Esophagus muscularis mucosa (tissue), 3 donors: ENCODE results near the gene PPIP5K2.

Experiments used
- POLR2A ChIP-seq: fragments of 450-650 bp; IDR thresholded peaks from one replicate; pipeline ENCODE4 v1.6.1; 2017; ENCODE audit warnings: antibody characterized with exemption, moderate library complexity, mild to moderate bottlenecking, low read depth
- POLR2AphosphoS5 ChIP-seq, 2 donors: sonication (generic); formaldehyde crosslinking; IDR thresholded peaks; one replicate each; pipeline ENCODE4 v1.6.1; 2017; ENCODE audit warnings: antibody characterized with exemption in 2 of 2
- TF ChIP-seq, protein P1 (sequence below), 3 experiments: fragments of 200-600 bp in 2 of 3; fragments of 450-650 bp in 1 of 3; sonication (generic) in 2 of 3; IDR thresholded peaks; one replicate each; pipeline ENCODE4 v1.5.1; 2017 to 2019; ENCODE audit warnings: antibody characterized with exemption in 3 of 3, mild to moderate bottlenecking in 2 of 3, moderate library complexity in 1 of 3

DNA sequence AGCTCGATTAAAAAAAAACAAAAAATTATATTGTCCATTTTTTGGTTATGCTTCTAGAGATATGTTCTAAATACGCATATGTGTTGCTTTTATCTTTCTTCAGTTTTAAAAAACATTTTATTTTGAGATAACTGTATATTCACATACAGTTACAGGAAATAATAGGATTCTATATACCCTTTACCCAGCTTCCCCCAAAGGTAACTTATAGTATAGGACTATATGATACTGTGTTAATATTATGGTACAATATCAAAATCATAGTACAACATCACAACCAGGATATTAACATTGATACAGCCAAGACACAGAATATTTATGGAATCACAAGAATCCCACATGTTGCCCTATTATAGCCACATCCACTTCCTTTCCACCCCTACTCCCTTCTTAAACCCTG is 129.0 kb downstream of the PPIP5K2 start:
- TF ChIP-seq, protein P1, sequence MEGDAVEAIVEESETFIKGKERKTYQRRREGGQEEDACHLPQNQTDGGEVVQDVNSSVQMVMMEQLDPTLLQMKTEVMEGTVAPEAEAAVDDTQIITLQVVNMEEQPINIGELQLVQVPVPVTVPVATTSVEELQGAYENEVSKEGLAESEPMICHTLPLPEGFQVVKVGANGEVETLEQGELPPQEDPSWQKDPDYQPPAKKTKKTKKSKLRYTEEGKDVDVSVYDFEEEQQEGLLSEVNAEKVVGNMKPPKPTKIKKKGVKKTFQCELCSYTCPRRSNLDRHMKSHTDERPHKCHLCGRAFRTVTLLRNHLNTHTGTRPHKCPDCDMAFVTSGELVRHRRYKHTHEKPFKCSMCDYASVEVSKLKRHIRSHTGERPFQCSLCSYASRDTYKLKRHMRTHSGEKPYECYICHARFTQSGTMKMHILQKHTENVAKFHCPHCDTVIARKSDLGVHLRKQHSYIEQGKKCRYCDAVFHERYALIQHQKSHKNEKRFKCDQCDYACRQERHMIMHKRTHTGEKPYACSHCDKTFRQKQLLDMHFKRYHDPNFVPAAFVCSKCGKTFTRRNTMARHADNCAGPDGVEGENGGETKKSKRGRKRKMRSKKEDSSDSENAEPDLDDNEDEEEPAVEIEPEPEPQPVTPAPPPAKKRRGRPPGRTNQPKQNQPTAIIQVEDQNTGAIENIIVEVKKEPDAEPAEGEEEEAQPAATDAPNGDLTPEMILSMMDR (IDR thresholded peaks at IDR 0.05), result no peak
- TF ChIP-seq POLR2A, result no peak
- TF ChIP-seq POLR2AphosphoS5 (IDR thresholded peaks at IDR 0.05), result no peak
